SU-DHL-6 (cell line): ENCODE results near the gene RHEX.

Experiments
- H2AFZ ChIP-seq: fragments of 200-600 bp; sonication (generic); 2 replicates; pipeline ENCODE4 v1.6.1; 2014; ENCODE audit warnings: low read depth, mild to moderate bottlenecking, moderate library complexity, mixed read lengths, antibody characterized with exemption, low read length; ENCODE audit not compliant: severe bottlenecking
- H3F3A ChIP-seq: fragments of 200-600 bp; shearing (Covaris generic); 2 replicates; pipeline ENCODE4 v1.6.0; 2016; ENCODE audit warnings: antibody characterized with exemption, mild to moderate bottlenecking; ENCODE audit not compliant: insufficient read depth
- H3K27ac ChIP-seq: fragments of 200-600 bp; sonication (generic); 2 replicates; pipeline ENCODE4 v1.5.1; 2016; ENCODE audit warnings: low read depth, mild to moderate bottlenecking, low read length, moderate library complexity, mixed read lengths
- H3K27me3 ChIP-seq: fragments of 200-600 bp; sonication (generic), shearing (Covaris generic); 2 replicates; pipeline ENCODE4 v1.6.0; 2014; ENCODE audit warnings: mild to moderate bottlenecking, low read length
- H3K36me3 ChIP-seq: fragments of 200-600 bp; sonication (generic); 2 replicates; pipeline ENCODE4 v1.6.1; 2014; ENCODE audit warnings: mild to moderate bottlenecking, low read length, mixed read lengths
- H3K4me2 ChIP-seq: fragments of 300-600, 200-600 bp; shearing (Covaris generic), sonication (generic); 2 replicates; pipeline ENCODE4 v1.6.0; 2014; ENCODE audit warnings: low read length, low read depth, mild to moderate bottlenecking; ENCODE audit not compliant: poor library complexity, severe bottlenecking
- H3K4me3 ChIP-seq: fragments of 200-600 bp; sonication (generic); 2 replicates; pipeline ENCODE4 v1.5.1; 2014; ENCODE audit warnings: antibody characterized with exemption, low read length, mild to moderate bottlenecking, mixed read lengths; ENCODE audit not compliant: insufficient read depth, poor library complexity, severe bottlenecking
- H3K79me2 ChIP-seq: fragments of 200-600 bp; sonication (generic); 2 replicates; pipeline ENCODE4 v1.6.1; 2014; ENCODE audit warnings: mild to moderate bottlenecking, low read length, moderate library complexity; ENCODE audit not compliant: insufficient read depth
- H3K9ac ChIP-seq: fragments of 200-600 bp; sonication (generic); 2 replicates; pipeline ENCODE4 v1.7.0; 2014; ENCODE audit warnings: mild to moderate bottlenecking, low read length
- H3K9me2 ChIP-seq: fragments of 200-600 bp; sonication (generic); replicated peaks from 2 replicates; pipeline ENCODE4 v1.6.1; 2014; ENCODE audit warnings: low read length; ENCODE audit not compliant: insufficient read depth
- H3K9me3 ChIP-seq: fragments of 200-600 bp; sonication (generic); 2 replicates; pipeline ENCODE4 v1.6.1; 2014; ENCODE audit warnings: low read length, mixed read lengths; ENCODE audit not compliant: insufficient read depth
- H4K20me1 ChIP-seq: fragments of 200-600 bp; sonication (generic); 2 replicates; pipeline ENCODE4 v1.6.1; 2014; ENCODE audit warnings: low read depth, mild to moderate bottlenecking, antibody characterized with exemption, low read length, moderate library complexity, mixed read lengths
- EZH2phosphoT487 ChIP-seq: fragments of 200-600 bp; sonication (generic), shearing (Covaris generic); conservative IDR thresholded peaks from 2 replicates; pipeline ENCODE4 v1.6.1; 2018; ENCODE audit warnings: mild to moderate bottlenecking, antibody characterized with exemption, low read length, moderate library complexity, mixed read lengths
- TF ChIP-seq, protein P1 (sequence below): fragments of 200-600 bp; sonication (generic); IDR thresholded peaks from one replicate; pipeline ENCODE4 v1.5.1; 2017; ENCODE audit warnings: antibody characterized with exemption, mild to moderate bottlenecking, low read length, moderate library complexity; ENCODE audit not compliant: insufficient read depth, poor library complexity, severe bottlenecking

Gene RHEX

DNA sequence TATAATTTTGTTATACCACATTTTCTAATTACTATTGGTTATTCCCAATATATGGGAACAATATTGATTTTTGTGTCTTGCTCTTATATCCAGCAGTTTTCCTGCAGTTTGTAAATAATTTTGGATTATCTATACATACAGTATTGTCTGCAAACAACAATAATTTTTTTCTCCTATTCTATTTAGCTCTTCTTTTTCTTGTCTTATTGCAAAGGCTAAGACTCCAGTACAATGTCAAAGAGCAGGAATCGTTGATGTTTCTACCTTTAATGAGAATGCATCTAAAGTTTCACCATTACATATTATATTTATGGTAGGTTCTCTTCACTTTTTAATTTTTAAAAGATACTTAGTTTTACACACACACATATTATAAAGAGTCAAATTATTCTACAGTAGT, 68.3 kb downstream of the RHEX start:
- Histone ChIP-seq H3K27ac (no peak overlapping the region), H3K4me3 (no peak overlapping the region), H3K9me2 (no peaks in the 10 kb centered on the region), H3K4me2 (no peak overlapping the region), H3K9me3 (no peaks in the 10 kb centered on the region), H4K20me1 (no peaks in the 10 kb centered on the region), H3K9ac (no peak overlapping the region), H3F3A (no peaks in the 10 kb centered on the region), H2AFZ (no peak overlapping the region), H3K36me3 (peaks cover 5% of the 10 kb centered on the region; the same call in 1 of the 2 replicates), H3K79me2 (no peaks in the 10 kb centered on the region), H3K27me3 (no peaks in the 10 kb centered on the region)
- TF ChIP-seq, protein P1, sequence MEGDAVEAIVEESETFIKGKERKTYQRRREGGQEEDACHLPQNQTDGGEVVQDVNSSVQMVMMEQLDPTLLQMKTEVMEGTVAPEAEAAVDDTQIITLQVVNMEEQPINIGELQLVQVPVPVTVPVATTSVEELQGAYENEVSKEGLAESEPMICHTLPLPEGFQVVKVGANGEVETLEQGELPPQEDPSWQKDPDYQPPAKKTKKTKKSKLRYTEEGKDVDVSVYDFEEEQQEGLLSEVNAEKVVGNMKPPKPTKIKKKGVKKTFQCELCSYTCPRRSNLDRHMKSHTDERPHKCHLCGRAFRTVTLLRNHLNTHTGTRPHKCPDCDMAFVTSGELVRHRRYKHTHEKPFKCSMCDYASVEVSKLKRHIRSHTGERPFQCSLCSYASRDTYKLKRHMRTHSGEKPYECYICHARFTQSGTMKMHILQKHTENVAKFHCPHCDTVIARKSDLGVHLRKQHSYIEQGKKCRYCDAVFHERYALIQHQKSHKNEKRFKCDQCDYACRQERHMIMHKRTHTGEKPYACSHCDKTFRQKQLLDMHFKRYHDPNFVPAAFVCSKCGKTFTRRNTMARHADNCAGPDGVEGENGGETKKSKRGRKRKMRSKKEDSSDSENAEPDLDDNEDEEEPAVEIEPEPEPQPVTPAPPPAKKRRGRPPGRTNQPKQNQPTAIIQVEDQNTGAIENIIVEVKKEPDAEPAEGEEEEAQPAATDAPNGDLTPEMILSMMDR = no peak
- TF ChIP-seq EZH2phosphoT487 = no peak

- no peak overlapping the region for H3K27ac ChIP-seq
- no peak for TF ChIP-seq EZH2phosphoT487
- TF ChIP-seq, protein P1 = no peak
- H3K9me3 ChIP-seq = no peaks in the 10 kb centered on the region
Measured at GRCh38 chr1:206122686-206123085, 69.7 kb downstream of the RHEX start.

GRCh38 chr1:206125346-206125745, 72.4 kb downstream of the RHEX start:
- H4K20me1 ChIP-seq = no peaks in the 10 kb centered on the region
- no peak overlapping the region for H3K4me3 ChIP-seq
- H3K79me2 ChIP-seq = no peaks in the 10 kb centered on the region
- H2AFZ ChIP-seq = no peak overlapping the region
- H3F3A ChIP-seq = no peaks in the 10 kb centered on the region
- H3K9me2 ChIP-seq = no peaks in the 10 kb centered on the region
- TF ChIP-seq, protein P1 = no peak
- TF ChIP-seq EZH2phosphoT487 = no peak
- no peaks in the 10 kb centered on the region for H3K27me3 ChIP-seq
- no peak overlapping the region for H3K27ac ChIP-seq
- no peak overlapping the region for H3K9ac ChIP-seq
- 0 out of 2 replicates have a peak, but pooled peaks cover 3% of the 10 kb centered on the region for H3K36me3 ChIP-seq
- H3K4me2 ChIP-seq = no peak overlapping the region
- H3K9me3 ChIP-seq = no peaks in the 10 kb centered on the region

More at GRCh38 chr1:206122686-206123085, 69.7 kb downstream of the RHEX start:
- H3K4me2 ChIP-seq = no peak overlapping the region
- no peak overlapping the region for H3K4me3 ChIP-seq
- no peaks in the 10 kb centered on the region for H3K79me2 ChIP-seq
- no peak overlapping the region for H3K9ac ChIP-seq
- no peaks in the 10 kb centered on the region for H3K27me3 ChIP-seq
- no peak overlapping the region for H2AFZ ChIP-seq
- H3K36me3 ChIP-seq = peaks cover 5% of the 10 kb centered on the region; the same call in 1 of the 2 replicates
- no peaks in the 10 kb centered on the region for H3F3A ChIP-seq
- H3K9me2 ChIP-seq = no peaks in the 10 kb centered on the region
- no peaks in the 10 kb centered on the region for H4K20me1 ChIP-seq

DNA sequence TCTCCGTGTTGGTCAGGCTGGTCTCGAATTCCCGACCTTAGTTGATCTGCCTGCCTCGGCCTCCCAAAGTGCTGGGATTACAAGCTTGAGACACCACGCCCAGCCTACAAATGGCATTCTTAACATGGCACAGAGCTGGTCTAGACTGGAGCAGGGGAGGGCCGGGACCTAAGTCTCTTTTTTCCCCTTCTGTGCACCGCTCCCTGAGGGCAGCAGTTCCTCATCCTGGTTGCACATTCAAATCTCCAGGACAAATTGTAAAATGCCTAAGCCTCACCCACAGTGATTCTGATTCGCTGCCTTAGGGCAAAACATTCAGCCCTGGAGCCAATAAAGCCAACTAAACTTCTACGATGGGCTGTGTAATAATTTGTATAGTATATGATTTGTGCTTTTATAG, 74.4 kb downstream of the RHEX start:
- TF ChIP-seq, protein P1 = no peak
- TF ChIP-seq EZH2phosphoT487 = no peak
- Histone ChIP-seq H2AFZ (no peak overlapping the region), H3F3A (no peaks in the 10 kb centered on the region), H3K27me3 (no peaks in the 10 kb centered on the region), H3K9me2 (no peaks in the 10 kb centered on the region), H3K36me3 (no peaks in the 10 kb centered on the region), H3K4me2 (no peak overlapping the region), H3K27ac (no peak overlapping the region), H4K20me1 (no peaks in the 10 kb centered on the region), H3K9ac (no peak overlapping the region), H3K9me3 (no peaks in the 10 kb centered on the region), H3K4me3 (no peak overlapping the region), H3K79me2 (no peaks in the 10 kb centered on the region)
